K562 (cell line): Measurements from ENCODE around the gene SURF6. TPM values are rescaled to one million over a fixed set of nuclear protein-coding genes. Genes with fewer than 3 reads are reported as not detected.
A peak's percentile ranks its signal among the peaks of the same experiment; 100 is the strongest.
"Not testable (repeated sequence)": the region's sequence is repeated elsewhere in the genome, so short reads cannot be mapped to it uniquely, and the experiment has no call there.

Source experiments
- ATF1 ChIP-seq, 2 experiments: fragments of 450-650 bp in 1 of 2; IDR thresholded peaks; 2 replicates each; pipeline ENCODE4 v1.6.1; 2016; ENCODE audit warnings: missing compliant biosample characterization in 1 of 2, missing genetic modification characterization in 1 of 2
- CTBP1 ChIP-seq: fragments of 450-650 bp; IDR thresholded peaks from 2 replicates; pipeline ENCODE4 v1.6.1; 2016; ENCODE audit warnings: borderline replicate concordance
- EP300 ChIP-seq: IDR thresholded peaks from 2 replicates; pipeline ENCODE4 v1.6.1; 2012; ENCODE audit warnings: low read length, improper control_type of control experiment
- IFI16 ChIP-seq: fragments of 250-450 bp; sonication (Bioruptor Pico); IDR thresholded peaks from 2 replicates; pipeline ENCODE4 v2.1.2; 2022; ENCODE audit warnings: mild to moderate bottlenecking, inconsistent platforms
- KLF13 ChIP-seq: fragments of 450-650 bp; IDR thresholded peaks from 2 replicates; pipeline ENCODE4 v1.6.1; 2016; ENCODE audit warnings: missing genetic modification characterization, low read depth, mild to moderate bottlenecking, missing compliant biosample characterization, moderate library complexity, borderline replicate concordance
- MGA ChIP-seq: fragments of 450-650 bp; IDR thresholded peaks from 2 replicates; pipeline ENCODE4 v1.6.1; 2016; ENCODE audit warnings: mild to moderate bottlenecking, moderate library complexity
- MTA1 ChIP-seq: fragments of 450-650 bp; IDR thresholded peaks from 2 replicates; pipeline ENCODE4 v1.6.1; 2017; ENCODE audit warnings: borderline replicate concordance
- NFRKB ChIP-seq: fragments of 450-650 bp; IDR thresholded peaks from 2 replicates; pipeline ENCODE4 v1.6.1; 2016; ENCODE audit warnings: low read depth
- SPI1 ChIP-seq: IDR thresholded peaks from 2 replicates; pipeline ENCODE4 v1.6.1; 2011; ENCODE audit warnings: low read depth, low read length, control low read depth, borderline replicate concordance
- ZNF197 ChIP-seq: fragments of 200-800 bp; sonication (Bioruptor generic); IDR thresholded peaks from 2 replicates; pipeline ENCODE4 v1.6.1; 2016; ENCODE audit warnings: low read depth, missing genetic modification characterization, missing compliant biosample characterization
- polyA plus RNA-seq, 8 experiments: library from polyadenylated mRNA; depleted of rRNA in 4 of 8; stranded (reverse) in 5 of 8; unstranded in 3 of 8; fragments of >200 nt; fragmentation: Nextera tagmentation in 2 of 8; fragmentation: Illumina TruSeq in 1 of 8; extraction: Ambion mirVana in 2 of 8; extraction: Trizol in 1 of 8; gene quantifications; 2 replicates each; pipeline versions ENCODE4 v1.2.1 to v1.2.3, GENCODE V29; 2011 to 2014; ENCODE audit warnings: inconsistent platforms in 1 of 8, missing spikeins in 1 of 8
- total RNA-seq, 7 experiments: library from RNA; depleted of rRNA in 6 of 7; stranded (reverse); fragments of >200 nt in 6 of 7; fragmentation: Illumina TruSeq in 2 of 7; extraction: Trizol in 2 of 7; gene quantifications; 2 replicates each; pipeline versions ENCODE4 v1.2.1 to v1.2.3, GENCODE V29; 2011 to 2021; ENCODE audit warnings: low replicate concordance in 1 of 7

SURF6 gene
- total and polyA plus RNA-seq, 9 of the 15 experiments (the other 6 are each of a cell fraction or from before 2014, with no cell fraction given) = 1.4 to 68.3 (median 14.7) TPM

GRCh38 chr9:133283255-133284032 lies 52.5 kb downstream of the SURF6 start (continued):
- not testable (repeated sequence) for TF ChIP-seq ATF1 (CRISPR knock-in tag; IDR thresholded peaks at IDR 0.05)
- 0 out of 2 replicates have a peak, but pooled peaks have one; percentile 25 for TF ChIP-seq ATF1 (tag; IDR thresholded peaks at IDR 0.05)
- peak; percentile 92 for TF ChIP-seq ZNF197
- peak; percentile 76 for TF ChIP-seq MGA
- TF ChIP-seq SPI1 = peak; percentile 90
- peak; percentile 75 for TF ChIP-seq KLF13 (tag)
- TF ChIP-seq IFI16 (CRISPR knock-in tag) = peak; percentile 79
- peak; percentile 29; the same call in 1 of the 2 replicates for TF ChIP-seq NFRKB
- TF ChIP-seq CTBP1 = peak; percentile 97
- peak; percentile 41; the same call in 1 of the 2 replicates for TF ChIP-seq EP300
- TF ChIP-seq MTA1 = peak; percentile 43; the same call in 1 of the 2 replicates
